ENCODE measurements around the gene ARHGEF28. TPM values are rescaled to one million over a fixed set of nuclear protein-coding genes. Genes with fewer than 3 reads are reported as not detected.

Gene ARHGEF28
- total and polyA plus RNA-seq, 2 donors (not counting 1 experiment from before 2014, with no cell fraction given): 2.3 to 34.3 TPM

DNA sequence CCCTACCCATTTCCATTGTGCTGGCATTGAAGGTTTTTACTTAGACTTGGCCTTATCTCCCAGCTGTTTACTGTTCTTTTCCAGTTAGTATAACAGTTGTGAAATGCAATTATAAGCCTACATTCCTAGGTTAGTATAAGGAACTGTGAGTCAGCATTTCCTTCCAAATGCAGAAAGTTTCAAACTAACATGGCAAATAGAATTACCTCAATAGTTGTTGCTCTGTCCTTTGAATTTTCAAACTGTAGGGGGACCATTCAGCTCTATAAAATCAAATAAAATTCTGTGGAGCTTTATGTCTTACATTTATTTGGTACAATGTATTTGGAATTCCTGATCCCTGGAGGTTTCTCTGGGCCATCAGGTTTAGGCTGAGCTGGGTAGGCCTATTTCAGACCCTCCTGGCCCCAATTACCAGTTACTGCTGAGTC lies 47.2 kb downstream of the ARHGEF28 start:
- TF ChIP-seq, protein P1, sequence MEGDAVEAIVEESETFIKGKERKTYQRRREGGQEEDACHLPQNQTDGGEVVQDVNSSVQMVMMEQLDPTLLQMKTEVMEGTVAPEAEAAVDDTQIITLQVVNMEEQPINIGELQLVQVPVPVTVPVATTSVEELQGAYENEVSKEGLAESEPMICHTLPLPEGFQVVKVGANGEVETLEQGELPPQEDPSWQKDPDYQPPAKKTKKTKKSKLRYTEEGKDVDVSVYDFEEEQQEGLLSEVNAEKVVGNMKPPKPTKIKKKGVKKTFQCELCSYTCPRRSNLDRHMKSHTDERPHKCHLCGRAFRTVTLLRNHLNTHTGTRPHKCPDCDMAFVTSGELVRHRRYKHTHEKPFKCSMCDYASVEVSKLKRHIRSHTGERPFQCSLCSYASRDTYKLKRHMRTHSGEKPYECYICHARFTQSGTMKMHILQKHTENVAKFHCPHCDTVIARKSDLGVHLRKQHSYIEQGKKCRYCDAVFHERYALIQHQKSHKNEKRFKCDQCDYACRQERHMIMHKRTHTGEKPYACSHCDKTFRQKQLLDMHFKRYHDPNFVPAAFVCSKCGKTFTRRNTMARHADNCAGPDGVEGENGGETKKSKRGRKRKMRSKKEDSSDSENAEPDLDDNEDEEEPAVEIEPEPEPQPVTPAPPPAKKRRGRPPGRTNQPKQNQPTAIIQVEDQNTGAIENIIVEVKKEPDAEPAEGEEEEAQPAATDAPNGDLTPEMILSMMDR (conservative IDR thresholded peaks at IDR 0.05 in 1 of 2, IDR thresholded peaks at IDR 0.05 in 1 of 2; ENCODE audit: low read depth in 1 of 2, low read length in 2 of 2): no peak
- no peak for TF ChIP-seq EZH2 (IDR thresholded peaks at IDR 0.05; ENCODE audit: low read length, missing control alignments)
- Histone ChIP-seq H3K9ac (ENCODE audit: insufficient read depth, low read length) (no peak overlapping the region), H2AFZ (ENCODE audit: low read length) (no peak overlapping the region), H3K36me3 (ENCODE audit: control insufficient read depth, insufficient read depth, low read length) (no peaks in the 10 kb centered on the region), H3K79me2 (ENCODE audit: control insufficient read depth, insufficient read depth, low read length) (peaks cover 6% of the 10 kb centered on the region), H3K27me3 (ENCODE audit: control insufficient read depth, insufficient read depth, low read length) (no peaks in the 10 kb centered on the region), H3K9me3 (ENCODE audit: control insufficient read depth, insufficient read depth, low read depth, low read length) (no peaks in the 10 kb centered on the region), H3K4me3 (replicated peaks in 1 of 4; ENCODE audit: control extremely low read depth in 1 of 4, insufficient read depth in 1 of 4, low read depth in 3 of 4, low read length in 4 of 4) (no peak overlapping the region), H3K4me2 (ENCODE audit: extremely low read depth, insufficient read depth, low read length) (no peak overlapping the region), H3K27ac (ENCODE audit: insufficient read depth, low read length) (peak overlapping the region; percentile 70), H4K20me1 (ENCODE audit: control insufficient read depth, extremely low read depth, insufficient read depth, low read length) (no peaks in the 10 kb centered on the region), H3K4me1 (ENCODE audit: control insufficient read depth, extremely low read depth, insufficient read depth, low read length) (peaks cover 19% of the 10 kb centered on the region)
- DNase-seq (ENCODE audit: low read depth in 2 of 2): peak; percentile 86 to 92

GRCh38 chr5:73674669-73675004 lies 48.6 kb downstream of the ARHGEF28 start:
- H3K4me2 ChIP-seq (ENCODE audit: extremely low read depth, insufficient read depth, low read length): no peak overlapping the region
- H3K9ac ChIP-seq (ENCODE audit: insufficient read depth, low read length): no peak overlapping the region
- H3K4me3 ChIP-seq (replicated peaks in 1 of 4; ENCODE audit: control extremely low read depth in 1 of 4, insufficient read depth in 1 of 4, low read depth in 3 of 4, low read length in 4 of 4): no peak overlapping the region
- H4K20me1 ChIP-seq (ENCODE audit: control insufficient read depth, extremely low read depth, insufficient read depth, low read length): no peaks in the 10 kb centered on the region
- peaks cover 6% of the 10 kb centered on the region for H3K79me2 ChIP-seq (ENCODE audit: control insufficient read depth, insufficient read depth, low read length)
- peak in 1 of 2 donors; percentile 20 for DNase-seq (ENCODE audit: low read depth in 2 of 2)
- no peak overlapping the region for H2AFZ ChIP-seq (ENCODE audit: low read length)
- no peaks in the 10 kb centered on the region for H3K36me3 ChIP-seq (ENCODE audit: control insufficient read depth, insufficient read depth, low read length)
- TF ChIP-seq EZH2 (IDR thresholded peaks at IDR 0.05; ENCODE audit: low read length, missing control alignments): no peak
- TF ChIP-seq, protein P1 (conservative IDR thresholded peaks at IDR 0.05 in 1 of 2, IDR thresholded peaks at IDR 0.05 in 1 of 2; ENCODE audit: low read depth in 1 of 2, low read length in 2 of 2): no peak
- no peaks in the 10 kb centered on the region for H3K27me3 ChIP-seq (ENCODE audit: control insufficient read depth, insufficient read depth, low read length)
- H3K4me1 ChIP-seq (ENCODE audit: control insufficient read depth, extremely low read depth, insufficient read depth, low read length): peaks cover 19% of the 10 kb centered on the region
- no peaks in the 10 kb centered on the region for H3K9me3 ChIP-seq (ENCODE audit: control insufficient read depth, insufficient read depth, low read depth, low read length)
- H3K27ac ChIP-seq (ENCODE audit: insufficient read depth, low read length): peak overlapping the region; percentile 0

DNA sequence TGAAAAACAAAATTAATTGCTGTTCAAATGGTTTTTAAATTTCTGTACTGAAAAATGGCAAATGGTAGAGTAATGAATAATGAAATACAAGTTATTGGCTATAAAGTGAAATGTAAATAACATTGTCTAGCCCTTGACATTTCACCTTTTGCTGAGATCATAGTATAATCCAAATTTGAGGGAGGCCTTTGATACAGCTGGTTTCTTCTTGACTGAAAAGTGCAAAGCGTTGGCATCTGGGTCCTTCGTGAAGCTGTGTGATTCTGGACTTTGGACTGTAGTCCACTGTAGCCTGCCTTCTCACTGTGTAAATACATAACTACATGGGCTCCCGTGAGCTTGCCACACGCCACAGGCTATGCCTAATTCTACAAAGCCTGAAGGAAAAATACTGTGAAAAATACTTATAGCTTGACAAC lies 52.3 kb downstream of the ARHGEF28 start:
- no peak for DNase-seq (ENCODE audit: low read depth in 2 of 2)
- Histone ChIP-seq H3K4me3 (replicated peaks in 1 of 4; ENCODE audit: control extremely low read depth in 1 of 4, insufficient read depth in 1 of 4, low read depth in 3 of 4, low read length in 4 of 4) (no peak overlapping the region), H3K27ac (ENCODE audit: insufficient read depth, low read length) (no peak overlapping the region), H3K4me1 (ENCODE audit: control insufficient read depth, extremely low read depth, insufficient read depth, low read length) (peaks cover 15% of the 10 kb centered on the region), H3K36me3 (ENCODE audit: control insufficient read depth, insufficient read depth, low read length) (no peaks in the 10 kb centered on the region), H3K9me3 (ENCODE audit: control insufficient read depth, insufficient read depth, low read depth, low read length) (no peaks in the 10 kb centered on the region), H4K20me1 (ENCODE audit: control insufficient read depth, extremely low read depth, insufficient read depth, low read length) (no peaks in the 10 kb centered on the region), H3K4me2 (ENCODE audit: extremely low read depth, insufficient read depth, low read length) (no peak overlapping the region), H3K9ac (ENCODE audit: insufficient read depth, low read length) (no peak overlapping the region), H3K79me2 (ENCODE audit: control insufficient read depth, insufficient read depth, low read length) (peaks cover 4% of the 10 kb centered on the region), H2AFZ (ENCODE audit: low read length) (no peak overlapping the region), H3K27me3 (ENCODE audit: control insufficient read depth, insufficient read depth, low read length) (no peaks in the 10 kb centered on the region)
- TF ChIP-seq, protein P1 (conservative IDR thresholded peaks at IDR 0.05 in 1 of 2, IDR thresholded peaks at IDR 0.05 in 1 of 2; ENCODE audit: low read depth in 1 of 2, low read length in 2 of 2): no peak
- TF ChIP-seq EZH2 (IDR thresholded peaks at IDR 0.05; ENCODE audit: low read length, missing control alignments): no peak

Data from fibroblast of lung (primary cell).